NB4 (cell line): Measurements from ENCODE around the gene SLC4A2.

Experiments
- CTCF ChIP-seq: IDR thresholded peaks from one replicate; pipeline ENCODE4 v1.5.1; 2012; ENCODE audit warnings: low read depth, low read length
- MAX ChIP-seq: IDR thresholded peaks from 2 replicates; pipeline ENCODE4 v1.6.1; 2011; ENCODE audit warnings: low read depth, low read length
- MYC ChIP-seq: IDR thresholded peaks from 2 replicates; pipeline ENCODE4 v1.6.1; 2011; ENCODE audit warnings: low read depth, low read length
- POLR2A ChIP-seq: IDR thresholded peaks from 2 replicates; pipeline ENCODE4 v1.6.1; 2011; ENCODE audit warnings: mild to moderate bottlenecking; ENCODE audit not compliant: insufficient read length; ENCODE audit errors: extremely low read depth

GRCh38 chr7:151073990-151074389 lies 14.6 kb downstream of the SLC4A2 start:
- no peak for TF ChIP-seq POLR2A
- TF ChIP-seq CTCF: no peak
- TF ChIP-seq MAX: no peak
- no peak for TF ChIP-seq MYC
